B cell (primary cell): ENCODE results near the gene MAP3K21. TPM values are rescaled to one million over a fixed set of nuclear protein-coding genes. Genes with fewer than 3 reads are reported as not detected.

Experiments used
- ATAC-seq: fragments of 200-7000 bp; cut with Tn5 transposase; one replicate; pipeline ENCODE4 v1.10.0; 2021; ENCODE audit warnings: low read depth, mild to moderate bottlenecking, moderate number of reproducible peaks, moderate library complexity
- CTCF ChIA-PET: fragments of 350-600 bp; sonication (Branson Sonifier 250); formaldehyde crosslinking; loops from one replicate; lab custom pipeline; 2021; ENCODE audit warnings: antibody characterized with exemption, inconsistent platforms; lab: Charles Lee
- POLR2A ChIA-PET: fragments of 350-600 bp; sonication (Branson Sonifier 250); formaldehyde crosslinking; loops from one replicate; lab custom pipeline; 2021; ENCODE audit warnings: antibody characterized with exemption; lab: Charles Lee
- DNase-seq: peaks from one replicate; pipeline ENCODE4 v3.0.0; 2013
- H2AFZ ChIP-seq: 2 replicates; pipeline ENCODE4 v1.6.1; 2012; ENCODE audit warnings: mild to moderate bottlenecking, low read depth, low read length; ENCODE audit not compliant: insufficient read depth, poor library complexity, severe bottlenecking
- H3K27ac ChIP-seq, 2 donors: 1 replicate in 1 of 2; 2 replicates in 1 of 2; pipeline ENCODE4 v1.5.1; 2012 to 2013; ENCODE audit warnings: low read length in 2 of 2, mild to moderate bottlenecking in 2 of 2, moderate library complexity in 1 of 2
- H3K27me3 ChIP-seq, 4 experiments: fragments of 200-600 bp in 1 of 4; sonication (generic) in 1 of 4; replicated peaks in 1 of 4; 1 replicate in 2 of 4; 2 replicates in 2 of 4; pipeline versions ENCODE4 v1.6.1 to v1.7.0; 2013 to 2016; ENCODE audit warnings: low read length in 3 of 4, mild to moderate bottlenecking in 2 of 4, mixed read lengths in 1 of 4, moderate library complexity in 1 of 4; ENCODE audit not compliant: insufficient read depth in 4 of 4, control insufficient read depth in 3 of 4; ENCODE audit errors: control extremely low read depth in 1 of 4
- H3K36me3 ChIP-seq, 2 experiments: replicated peaks in 1 of 2; 1 replicate in 1 of 2; 2 replicates in 1 of 2; pipeline versions ENCODE4 v1.6.1 to v1.7.1; 2013; ENCODE audit warnings: low read length in 1 of 2; ENCODE audit not compliant: insufficient read depth in 2 of 2, control insufficient read depth in 1 of 2; ENCODE audit errors: control extremely low read depth in 1 of 2, extremely low read depth in 1 of 2
- H3K4me1 ChIP-seq, 2 donors: fragments of 200-600 bp in 1 of 2; sonication (generic) in 1 of 2; 1 replicate in 1 of 2; 2 replicates in 1 of 2; pipeline versions ENCODE4 v1.5.1 to v1.6.1; 2013 to 2017; ENCODE audit warnings: low read length in 2 of 2; ENCODE audit not compliant: control insufficient read depth in 2 of 2, insufficient read depth in 2 of 2
- H3K4me2 ChIP-seq: replicated peaks from 2 replicates; pipeline ENCODE3; 2012; ENCODE audit warnings: mild to moderate bottlenecking, low read depth, low read length; ENCODE audit not compliant: poor library complexity, severe bottlenecking
- H3K4me3 ChIP-seq, 5 experiments: fragments of 200-600 bp in 1 of 5; sonication (generic) in 1 of 5; 1 replicate in 3 of 5; 2 replicates in 2 of 5; pipeline versions ENCODE4 v1.5.1 to v1.7.0; 2011 to 2016; ENCODE audit warnings: low read length in 4 of 5, mild to moderate bottlenecking in 4 of 5, low read depth in 2 of 5, control low read depth in 1 of 5, moderate library complexity in 1 of 5; ENCODE audit not compliant: insufficient read depth in 1 of 5; ENCODE audit errors: control extremely low read depth in 1 of 5, extremely low read depth in 1 of 5
- H3K79me2 ChIP-seq: fragments of 200-600 bp; sonication (generic); one replicate; pipeline ENCODE4 v1.6.0; 2016; ENCODE audit warnings: low read length; ENCODE audit not compliant: control insufficient read depth, insufficient read depth
- H3K9ac ChIP-seq: fragments of 200-600 bp; sonication (generic); 2 replicates; pipeline ENCODE4 v1.6.1; 2017; ENCODE audit warnings: mild to moderate bottlenecking, low read length, moderate library complexity
- H3K9me3 ChIP-seq, 3 donors: one replicate each; pipeline versions ENCODE4 v1.6.1 to v1.7.1; 2013; ENCODE audit warnings: low read length in 2 of 3; ENCODE audit not compliant: control insufficient read depth in 2 of 3, insufficient read depth in 1 of 3; ENCODE audit errors: control extremely low read depth in 1 of 3
- H4K20me1 ChIP-seq: 2 replicates; pipeline ENCODE4 v1.6.0; 2012; ENCODE audit warnings: mild to moderate bottlenecking, low read length; ENCODE audit not compliant: insufficient read depth, control insufficient read depth, poor library complexity, severe bottlenecking
- H3K27ac Mint-ChIP-seq: one replicate; pipeline ENCODE4 v1.8.0; 2021; ENCODE audit warnings: mixed read lengths
- H3K27me3 Mint-ChIP-seq: one replicate; pipeline ENCODE4 v1.8.0; 2021; ENCODE audit warnings: mixed read lengths
- H3K4me1 Mint-ChIP-seq: one replicate; pipeline ENCODE4 v1.8.0; 2021; ENCODE audit warnings: mixed read lengths
- H3K4me3 Mint-ChIP-seq: one replicate; pipeline ENCODE4 v1.8.0; 2021; ENCODE audit warnings: mixed read lengths
- H3K9me3 Mint-ChIP-seq: one replicate; pipeline ENCODE4 v1.8.0; 2022; ENCODE audit warnings: mixed read lengths; ENCODE audit not compliant: insufficient read depth
- EZH2 ChIP-seq: IDR thresholded peaks from 2 replicates; pipeline ENCODE4 v1.6.1; 2012; ENCODE audit warnings: borderline replicate concordance, low read depth, mild to moderate bottlenecking, moderate library complexity, low read length; ENCODE audit not compliant: insufficient read depth, poor library complexity, severe bottlenecking
- WGBS: methylation state at CpG from one replicate; pipeline ENCODE4 v1.1.5; 2013; ENCODE audit warnings: missing lambda C conversion rate; ENCODE audit not compliant: insufficient coverage; 5-methylcytosine and 5-hydroxymethylcytosine counted together
- intact Hi-C: fragments of 100-400 bp; cut with micrococcal nuclease; formaldehyde crosslinking; loops from one replicate; pipeline ENCODE4 v1.10.0; 2022
- polyA plus RNA-seq: library from polyadenylated mRNA; depleted of rRNA; stranded (reverse); fragments of >200 nt; gene quantifications from 2 replicates; pipeline ENCODE4 v1.2.3, GENCODE V29; 2012
- total RNA-seq, 2 donors: library from RNA; stranded (reverse); fragments of 120-200 nt in 1 of 2; gene quantifications; 1 replicate in 1 of 2; 2 replicates in 1 of 2; pipeline versions ENCODE4 v1.2.3 to v1.2.4, GENCODE V29; 2013 to 2022
- TF ChIP-seq, protein P1 (sequence below): fragments of 200-600 bp; IDR thresholded peaks from one replicate; pipeline ENCODE4 v1.8.0; 2022; ENCODE audit warnings: antibody characterized with exemption, mild to moderate bottlenecking

The MAP3K21 gene
- total and polyA plus RNA-seq, 2 donors (not counting 1 experiment from before 2014, with no cell fraction given): 1.5 to 3.7 TPM

DNA sequence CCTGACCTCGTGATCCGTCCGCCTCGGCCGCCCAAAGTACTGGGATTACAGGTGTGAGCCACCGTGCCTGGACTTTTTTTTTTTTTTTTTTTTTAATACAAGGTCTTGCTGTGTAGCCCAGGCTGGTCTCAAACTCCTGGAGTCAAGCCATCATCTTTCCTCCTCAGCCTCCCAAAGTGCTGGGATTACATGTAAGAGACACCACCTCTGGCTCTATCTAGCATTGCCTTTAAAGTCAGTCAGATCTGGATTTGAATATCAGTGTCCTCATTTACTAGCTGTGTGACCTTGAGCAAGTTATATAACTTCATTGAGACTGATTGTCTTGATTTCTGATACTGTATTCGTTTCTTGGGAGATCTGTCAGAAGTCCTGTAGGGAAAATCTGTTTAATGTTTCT is 6.6 kb downstream of the MAP3K21 start:
- Histone ChIP-seq H2AFZ (no peak overlapping the region), H4K20me1 (no peaks in the 10 kb centered on the region), H3K27ac (no peak overlapping the region), H3K27me3 (peaks cover 0 to 2% (median 0%) of the 10 kb centered on the region in 4 experiments), H3K4me3 (no peak overlapping the region), H3K79me2 (no peaks in the 10 kb centered on the region), H3K9me3 (peaks cover 0 to 1% (median 0%) of the 10 kb centered on the region in 3 donors), H3K4me2 (no peak overlapping the region), H3K9ac (no peak overlapping the region), H3K36me3 (no peaks in the 10 kb centered on the region), H3K4me1 (peaks cover under 1% of the 10 kb centered on the region in 2 donors)
- CTCF ChIA-PET: interaction anchor here (0.9 kb wide), 1 partner anchor 30 kb away, joined by 3 read pairs; no protein-coding TSS in a partner anchor
- TF ChIP-seq, protein P1, sequence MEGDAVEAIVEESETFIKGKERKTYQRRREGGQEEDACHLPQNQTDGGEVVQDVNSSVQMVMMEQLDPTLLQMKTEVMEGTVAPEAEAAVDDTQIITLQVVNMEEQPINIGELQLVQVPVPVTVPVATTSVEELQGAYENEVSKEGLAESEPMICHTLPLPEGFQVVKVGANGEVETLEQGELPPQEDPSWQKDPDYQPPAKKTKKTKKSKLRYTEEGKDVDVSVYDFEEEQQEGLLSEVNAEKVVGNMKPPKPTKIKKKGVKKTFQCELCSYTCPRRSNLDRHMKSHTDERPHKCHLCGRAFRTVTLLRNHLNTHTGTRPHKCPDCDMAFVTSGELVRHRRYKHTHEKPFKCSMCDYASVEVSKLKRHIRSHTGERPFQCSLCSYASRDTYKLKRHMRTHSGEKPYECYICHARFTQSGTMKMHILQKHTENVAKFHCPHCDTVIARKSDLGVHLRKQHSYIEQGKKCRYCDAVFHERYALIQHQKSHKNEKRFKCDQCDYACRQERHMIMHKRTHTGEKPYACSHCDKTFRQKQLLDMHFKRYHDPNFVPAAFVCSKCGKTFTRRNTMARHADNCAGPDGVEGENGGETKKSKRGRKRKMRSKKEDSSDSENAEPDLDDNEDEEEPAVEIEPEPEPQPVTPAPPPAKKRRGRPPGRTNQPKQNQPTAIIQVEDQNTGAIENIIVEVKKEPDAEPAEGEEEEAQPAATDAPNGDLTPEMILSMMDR: no peak
- no peak for TF ChIP-seq EZH2
- POLR2A ChIA-PET: no interaction called here
- intact Hi-C loops: no loop called here
- peaks cover 38% of the 10 kb centered on the region for H3K27me3 Mint-ChIP-seq
- DNase-seq (no peak), ATAC-seq (no peak)
- 97% methylated on average over 6 of the region's 7 CpGs for WGBS
- H3K4me3 Mint-ChIP-seq: no peak overlapping the region
- no peak overlapping the region for H3K27ac Mint-ChIP-seq
- no peaks in the 10 kb centered on the region for H3K9me3 Mint-ChIP-seq
- H3K4me1 Mint-ChIP-seq: peaks cover 11% of the 10 kb centered on the region

- POLR2A ChIA-PET: interaction anchor here (0.5 kb wide), 1 partner anchor 14 kb away, joined by 3 read pairs; no protein-coding TSS in a partner anchor
- no peak for TF ChIP-seq EZH2
- TF ChIP-seq, protein P1: no peak
- whole genome bisulfite sequencing: 100% methylated on average over 4 of the region's 5 CpGs
- peaks cover 0 to 3% (median 0%) of the 10 kb centered on the region in 4 experiments for H3K27me3 ChIP-seq
- DNase-seq: no peak
- CTCF ChIA-PET: no interaction called here
- no peak overlapping the region for H3K4me2 ChIP-seq
- Mint-ChIP-seq H3K27ac (no peak overlapping the region), H3K4me1 (peaks cover 5% of the 10 kb centered on the region), H3K9me3 (no peaks in the 10 kb centered on the region), H3K4me3 (no peak overlapping the region), H3K27me3 (peaks cover 43% of the 10 kb centered on the region)
- H3K79me2 ChIP-seq: no peaks in the 10 kb centered on the region
- no peaks in the 10 kb centered on the region for H3K36me3 ChIP-seq
- H3K4me3 ChIP-seq: no peak overlapping the region
- H3K9me3 ChIP-seq: peaks cover 0 to 1% (median 0%) of the 10 kb centered on the region in 3 donors
- no peaks in the 10 kb centered on the region for H3K4me1 ChIP-seq
- no peak overlapping the region for H2AFZ ChIP-seq
- no peak overlapping the region for H3K9ac ChIP-seq
- ATAC-seq: no peak
- H3K27ac ChIP-seq: no peak overlapping the region
- intact Hi-C loops: no loop called here
- H4K20me1 ChIP-seq: no peaks in the 10 kb centered on the region
These were observed 9.3 kb downstream of the MAP3K21 start for GRCh38 chr1:233336554-233337456.
